Measurements from ENCODE around the gene APOBEC3C. TPM values are rescaled to one million over a fixed set of nuclear protein-coding genes. Genes with fewer than 3 reads are reported as not detected.
A peak's percentile ranks its signal among the peaks of the same experiment; 100 is the strongest.
"Not testable (repeated sequence)": the region's sequence is repeated elsewhere in the genome, so short reads cannot be mapped to it uniquely, and the experiment has no call there.

APOBEC3C gene
- total RNA-seq, 1 donor from 2014 or later, result 9.5 TPM

GRCh38 chr22:38987171-38987895 lies 26.7 kb upstream of the APOBEC3C start:
- Mint-ChIP-seq H3K27me3 (ENCODE audit: low read depth) (no peaks in the 10 kb centered on the region), H3K9me3 (no peaks in the 10 kb centered on the region), H3K4me1 (peaks cover 6% of the 10 kb centered on the region), H3K36me3 (ENCODE audit: low read depth) (peaks cover 4% of the 10 kb centered on the region), H3K27ac (ENCODE audit: unreplicated experiment) (no peak overlapping the region), H3K4me3 (no peak overlapping the region)
- no peak for DNase-seq (ENCODE audit: low read depth, low spot score)
- no peak for TF ChIP-seq CTCF (conservative IDR thresholded peaks at IDR 0.05)

- TF ChIP-seq CTCF (conservative IDR thresholded peaks at IDR 0.05), result no peak
- Mint-ChIP-seq H3K27ac (ENCODE audit: unreplicated experiment) (no peak overlapping the region), H3K4me1 (peaks cover 8% of the 10 kb centered on the region), H3K9me3 (no peaks in the 10 kb centered on the region), H3K36me3 (ENCODE audit: low read depth) (no peaks in the 10 kb centered on the region), H3K27me3 (ENCODE audit: low read depth) (no peaks in the 10 kb centered on the region), H3K4me3 (no peak overlapping the region)
- no peak for DNase-seq (ENCODE audit: low read depth, low spot score)
Observed at GRCh38 chr22:38989466-38989865, 24.6 kb upstream of the APOBEC3C start.

- DNase-seq (ENCODE audit: low read depth, low spot score); H3K4me3 Mint-ChIP-seq; H3K27ac Mint-ChIP-seq (ENCODE audit: unreplicated experiment): not testable (repeated sequence)
Observed at GRCh38 chr22:38992871-38993371, 21.1 kb upstream of the APOBEC3C start.

GRCh38 chr22:38996105-38996504 lies 18.0 kb upstream of the APOBEC3C start:
- TF ChIP-seq CTCF (conservative IDR thresholded peaks at IDR 0.05), result no peak
- no peak overlapping the region for H3K27ac Mint-ChIP-seq (ENCODE audit: unreplicated experiment)
- peaks cover 12% of the 10 kb centered on the region for H3K4me1 Mint-ChIP-seq
- DNase-seq (ENCODE audit: low read depth, low spot score), result no peak
- no peaks in the 10 kb centered on the region for H3K36me3 Mint-ChIP-seq (ENCODE audit: low read depth)
- H3K4me3 Mint-ChIP-seq, result no peak overlapping the region
- no peaks in the 10 kb centered on the region for H3K9me3 Mint-ChIP-seq
- peaks cover 22% of the 10 kb centered on the region for H3K27me3 Mint-ChIP-seq (ENCODE audit: low read depth)

More at GRCh38 chr22:38992871-38993371, 21.1 kb upstream of the APOBEC3C start:
- H3K27me3 Mint-ChIP-seq (ENCODE audit: low read depth); H3K9me3 Mint-ChIP-seq; H3K36me3 Mint-ChIP-seq (ENCODE audit: low read depth); H3K4me1 Mint-ChIP-seq: not testable (repeated sequence)

DNA sequence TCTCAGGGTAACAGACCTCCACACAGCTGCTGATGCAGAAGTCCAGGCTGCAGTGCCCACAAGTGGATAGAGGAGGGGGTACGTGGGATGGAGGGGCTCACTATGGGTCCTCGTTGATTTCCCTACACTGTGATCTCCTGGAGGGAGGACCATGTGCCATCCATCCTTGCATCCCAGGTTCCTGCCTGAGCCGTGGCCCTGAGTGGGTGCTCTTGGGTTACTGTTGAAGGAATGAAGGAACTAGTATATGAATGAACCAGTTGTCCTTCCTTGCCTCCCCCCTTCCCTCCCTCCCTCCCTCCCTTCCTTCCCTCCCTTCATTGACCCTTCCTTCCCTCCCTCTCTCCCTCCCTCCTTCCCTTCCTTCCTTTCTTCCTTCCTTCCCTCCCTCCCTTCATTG lies 16.5 kb upstream of the APOBEC3C start:
- H3K36me3 Mint-ChIP-seq (ENCODE audit: low read depth), result no peaks in the 10 kb centered on the region
- H3K4me3 Mint-ChIP-seq, result no peak overlapping the region
- H3K9me3 Mint-ChIP-seq, result no peaks in the 10 kb centered on the region
- peaks cover 22% of the 10 kb centered on the region for H3K27me3 Mint-ChIP-seq (ENCODE audit: low read depth)
- no peak overlapping the region for H3K27ac Mint-ChIP-seq (ENCODE audit: unreplicated experiment)
- peaks cover 9% of the 10 kb centered on the region for H3K4me1 Mint-ChIP-seq
- DNase-seq (ENCODE audit: low read depth, low spot score), result no peak
- TF ChIP-seq CTCF (conservative IDR thresholded peaks at IDR 0.05), result no peak

GRCh38 chr22:39003165-39003638 lies 10.9 kb upstream of the APOBEC3C start:
- H3K4me1 Mint-ChIP-seq, result peaks cover 8% of the 10 kb centered on the region
- H3K27me3 Mint-ChIP-seq (ENCODE audit: low read depth), result peaks cover 12% of the 10 kb centered on the region
- H3K9me3 Mint-ChIP-seq, result peaks cover 1% of the 10 kb centered on the region
- peak; percentile 80 for TF ChIP-seq CTCF (conservative IDR thresholded peaks at IDR 0.05)
- peak; percentile 72 for DNase-seq (ENCODE audit: low read depth, low spot score)
- no peak overlapping the region for H3K4me3 Mint-ChIP-seq
- H3K27ac Mint-ChIP-seq (ENCODE audit: unreplicated experiment), result no peak overlapping the region
- H3K36me3 Mint-ChIP-seq (ENCODE audit: low read depth), result no peaks in the 10 kb centered on the region

Data from neural crest cell (in vitro differentiated cells).